NCI-H524 (cell line): ENCODE measurements around the gene UCP3.

Experiments
- DNase-seq, 2 experiments: peaks; one replicate each; lab custom pipeline; 2025; lab: John Stamatoyannopoulos, UW

The UCP3 gene

GRCh38 chr11:74018331-74019005, 9.6 kb upstream of the UCP3 start:
- DNase-seq, result no peak

- no peak for DNase-seq
Measured at GRCh38 chr11:74017631-74018030, 8.7 kb upstream of the UCP3 start.

- DNase-seq, result no peak
Measured at GRCh38 chr11:74015919-74016684, 7.2 kb upstream of the UCP3 start.

GRCh38 chr11:74014880-74015279, 6.0 kb upstream of the UCP3 start:
- DNase-seq, result no peak

GRCh38 chr11:74013141-74013540, 4.3 kb upstream of the UCP3 start:
- DNase-seq, result no peak

GRCh38 chr11:74012074-74012809, 3.4 kb upstream of the UCP3 start:
- no peak for DNase-seq

- DNase-seq, result no peak
Measured at GRCh38 chr11:74011360-74012073, 2.6 kb upstream of the UCP3 start.

- DNase-seq, result no peak
Measured at GRCh38 chr11:74010306-74011300, 1.7 kb upstream of the UCP3 start.

- no peak for DNase-seq
Measured at GRCh38 chr11:74009675-74010305, 905 bp upstream of the UCP3 start.

- DNase-seq, result no peak
Measured at GRCh38 chr11:74009230-74009547, 304 bp upstream of the UCP3 start.

- no peak for DNase-seq
Measured at GRCh38 chr11:74007691-74008372, 1.1 kb downstream of the UCP3 start.

- DNase-seq, result no peak
Measured at GRCh38 chr11:74006743-74007304, 2.1 kb downstream of the UCP3 start.

- no peak for DNase-seq
Measured at GRCh38 chr11:74005721-74006517, 3.0 kb downstream of the UCP3 start.

GRCh38 chr11:74004759-74005615, 3.9 kb downstream of the UCP3 start:
- DNase-seq, result no peak

- DNase-seq, result no peak
Measured at GRCh38 chr11:74004046-74004695, 4.7 kb downstream of the UCP3 start.

GRCh38 chr11:74002832-74003231, 6.1 kb downstream of the UCP3 start:
- DNase-seq, result no peak

GRCh38 chr11:74001822-74002286, 7.0 kb downstream of the UCP3 start:
- no peak for DNase-seq
